SHP77 treated with DMSO at 0.1 percent for 48 hours (cell line): ENCODE results near the gene PARP15.
"Not testable (repeated sequence)": the region's sequence is repeated elsewhere in the genome, so short reads cannot be mapped to it uniquely, and the experiment has no call there.

Source experiments
- DNase-seq: peaks from one replicate; lab custom pipeline; 2025; lab: John Stamatoyannopoulos, UW

Gene PARP15

DNA sequence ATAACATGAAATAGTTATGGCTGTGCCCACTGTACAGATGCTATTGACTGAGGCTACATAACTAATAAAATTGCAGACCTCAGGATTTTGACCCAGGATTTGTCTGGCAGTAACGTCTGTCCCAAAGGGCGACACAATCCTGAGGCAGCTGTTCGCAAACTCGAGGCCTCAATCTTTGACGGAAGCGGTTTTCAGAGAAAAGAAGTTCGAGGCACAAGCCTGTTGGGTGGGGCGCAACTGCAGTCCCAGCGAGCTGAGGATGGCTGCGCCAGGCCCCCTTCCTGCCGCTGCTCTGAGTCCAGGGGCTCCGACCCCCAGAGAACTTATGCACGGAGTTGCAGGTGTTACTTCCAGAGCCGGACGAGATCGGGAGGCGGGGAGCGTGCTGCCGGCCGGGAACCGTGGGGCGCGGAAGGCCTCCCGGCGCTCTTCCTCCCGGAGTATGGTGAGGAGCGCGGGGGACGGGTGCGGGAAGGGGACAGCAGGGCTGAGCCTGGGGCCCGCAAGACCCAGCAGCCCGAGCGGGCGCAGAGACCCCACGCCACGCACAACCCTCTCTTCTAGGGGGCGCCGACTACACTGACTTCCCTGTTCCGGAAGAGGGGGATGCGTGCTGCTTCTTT, at the start of gene PARP15:
Gene PARP15, plus strand, starts transcription at position 242 of the 623 bp plus-strand sequence. Its CDS starts 18 bp downstream, at position 260.
- DNase-seq: no peak

GRCh38 chr3:122530164-122530563, 47.3 kb upstream of the PARP15 start:
- DNase-seq: no peak

- DNase-seq: no peak
Measured at GRCh38 chr3:122533480-122533879, 44.0 kb upstream of the PARP15 start.

DNA sequence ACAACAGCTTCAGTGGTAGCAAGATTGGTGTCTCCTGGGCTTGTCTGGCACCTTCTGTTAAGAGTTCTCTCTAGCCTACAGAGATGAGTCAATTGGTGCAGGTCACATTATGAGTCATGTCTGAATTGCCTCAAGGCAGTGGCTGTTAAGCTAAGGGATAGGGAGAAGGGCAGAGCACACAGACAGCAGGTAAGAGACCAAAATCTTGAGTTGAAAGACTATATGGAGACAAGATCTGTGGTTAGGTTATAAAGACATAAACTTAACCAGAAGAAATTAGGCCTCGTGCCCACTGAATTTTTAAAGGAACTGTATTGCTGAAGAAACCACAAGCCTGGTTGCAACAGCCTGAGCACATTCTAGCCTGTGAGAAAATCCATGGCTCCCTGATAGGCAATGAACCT, 43.5 kb upstream of the PARP15 start:
- DNase-seq: no peak

DNA sequence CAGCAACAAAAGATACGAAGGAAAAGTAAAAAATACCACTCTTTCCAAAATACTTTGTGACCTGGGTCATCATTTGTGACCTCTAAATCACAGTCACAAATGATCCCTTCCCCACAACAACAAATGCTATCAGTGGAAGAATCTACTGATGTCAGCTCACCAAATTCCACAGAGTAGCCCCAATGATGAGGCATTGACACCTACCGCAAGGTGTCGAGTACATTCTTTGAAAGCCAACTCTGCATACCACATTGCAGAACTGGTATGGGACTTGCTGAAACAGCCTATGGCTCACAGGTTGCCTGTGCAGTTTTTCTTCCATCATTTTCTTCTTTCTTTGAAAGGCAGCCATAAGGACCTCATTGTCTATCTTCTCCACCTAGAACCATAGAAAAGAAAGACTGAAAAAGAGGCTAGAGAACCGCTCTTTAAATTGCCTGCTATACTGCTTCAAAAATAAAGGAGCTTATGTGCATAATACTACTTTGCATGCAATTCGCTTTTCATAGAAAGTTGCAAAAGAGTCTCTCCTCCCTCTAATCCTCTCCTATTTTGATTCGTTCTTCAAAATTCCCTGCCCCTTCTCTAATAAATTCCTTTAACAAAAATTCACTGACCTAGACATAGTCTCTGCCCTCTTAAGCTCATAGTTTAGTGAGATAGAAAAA, 41.4 kb upstream of the PARP15 start:
- no peak for DNase-seq

GRCh38 chr3:122536632-122537001, 40.8 kb upstream of the PARP15 start:
- DNase-seq: no peak

DNA sequence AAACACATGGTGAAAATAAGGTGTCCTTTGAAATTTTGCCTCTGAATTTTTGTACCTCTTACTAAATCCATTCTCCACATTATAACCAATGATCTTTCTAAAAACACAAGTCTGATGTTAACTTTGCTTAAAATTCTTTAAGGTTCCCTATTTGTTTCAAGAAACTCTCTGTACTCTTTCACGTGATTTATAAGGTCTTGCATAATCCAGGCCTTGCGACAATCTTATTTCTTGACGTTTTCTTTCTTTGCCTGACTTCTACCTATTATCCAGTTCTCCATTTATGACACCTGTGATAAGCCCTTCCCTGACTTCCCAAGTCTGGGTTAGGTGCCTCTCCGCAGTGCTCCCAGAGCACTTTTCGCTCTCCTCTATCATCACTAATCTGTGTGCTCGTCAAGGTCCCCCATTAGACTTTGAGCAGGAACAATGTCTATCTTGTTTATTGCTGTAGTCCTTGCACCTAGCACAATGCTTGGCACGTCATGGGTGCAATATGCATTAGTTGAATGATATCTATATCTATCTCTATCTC, 38.4 kb upstream of the PARP15 start:
- DNase-seq: no peak

GRCh38 chr3:122546151-122546550, 31.3 kb upstream of the PARP15 start:
- DNase-seq: no peak

GRCh38 chr3:122548076-122548475, 29.4 kb upstream of the PARP15 start:
- DNase-seq: no peak

GRCh38 chr3:122548619-122549018, 28.8 kb upstream of the PARP15 start:
- DNase-seq: no peak

DNA sequence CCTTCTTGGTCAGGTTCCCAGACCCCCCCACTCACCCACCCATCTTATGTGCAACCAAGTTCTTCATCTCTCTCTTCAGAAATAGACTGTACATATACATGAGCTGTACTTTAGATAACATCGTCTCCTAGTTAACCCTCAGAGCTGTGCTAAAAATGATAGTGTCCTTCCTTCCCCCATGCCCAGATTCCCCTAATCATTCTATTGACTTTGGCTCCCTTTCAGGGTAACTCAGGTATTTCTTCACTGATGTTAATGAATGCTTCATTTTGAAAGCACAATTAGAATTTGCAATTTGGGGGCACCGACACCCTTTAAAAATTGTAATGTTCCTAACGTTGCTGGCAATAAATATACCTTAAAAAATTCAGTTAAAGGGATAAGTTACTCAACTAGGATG, 24.3 kb upstream of the PARP15 start:
- no peak for DNase-seq

DNA sequence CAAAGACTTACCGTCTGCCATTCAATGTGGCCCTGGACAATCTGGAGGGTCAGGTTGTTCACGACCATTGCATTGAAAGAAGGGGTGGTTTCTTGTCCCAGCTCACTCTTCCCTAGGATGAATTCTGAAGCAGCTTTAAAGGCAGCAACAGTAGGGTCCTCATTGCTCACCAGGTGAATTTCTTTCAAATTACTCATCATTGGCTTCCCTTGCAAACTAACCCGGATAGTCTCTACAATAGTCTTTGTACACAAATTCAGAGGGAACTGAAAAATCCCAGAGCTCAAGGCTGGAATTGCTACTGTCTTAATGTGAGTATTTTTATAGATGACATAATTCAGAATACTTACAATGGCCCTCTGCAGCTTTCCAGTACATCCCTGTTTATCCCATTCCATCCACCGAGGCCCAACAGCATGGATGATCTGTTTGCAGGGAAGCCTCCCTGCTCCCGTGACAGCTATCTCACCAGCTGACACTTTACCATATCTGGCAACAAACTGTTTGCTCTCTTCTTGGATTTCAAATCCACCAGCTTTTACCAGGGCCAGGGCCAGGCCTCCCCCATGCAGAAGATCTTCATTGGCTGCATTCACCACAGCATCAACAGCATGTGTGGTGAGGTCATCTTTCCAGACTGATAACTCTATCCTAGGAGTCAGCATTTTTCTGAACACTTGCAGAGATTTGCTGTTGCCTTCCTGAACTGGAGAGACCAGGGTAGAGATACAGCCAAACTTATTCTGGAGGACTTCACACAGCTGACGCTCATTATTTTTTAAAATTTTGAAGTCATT, 22.0 kb upstream of the PARP15 start:
- no peak for DNase-seq

DNA sequence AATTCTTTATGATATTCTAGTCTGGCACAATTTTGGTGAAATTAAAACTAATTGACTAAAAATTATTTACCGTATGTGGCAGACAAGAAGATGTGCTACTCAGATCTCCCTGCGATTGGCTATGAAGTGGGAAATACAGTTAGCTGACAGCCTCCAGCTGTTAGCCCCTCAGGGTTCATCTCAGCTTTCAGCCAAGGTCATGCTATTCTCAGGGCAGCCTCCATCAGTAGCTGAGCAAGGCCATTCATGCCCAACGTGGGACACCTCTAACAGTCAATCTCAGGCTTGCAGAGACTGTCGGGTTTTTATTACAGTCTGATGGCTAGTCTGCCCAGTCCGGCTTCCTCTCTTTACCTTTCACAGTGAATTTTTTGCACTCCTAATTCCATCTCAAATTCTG, 20.1 kb upstream of the PARP15 start:
- no peak for DNase-seq

GRCh38 chr3:122558605-122559004, 18.8 kb upstream of the PARP15 start:
- no peak for DNase-seq

DNA sequence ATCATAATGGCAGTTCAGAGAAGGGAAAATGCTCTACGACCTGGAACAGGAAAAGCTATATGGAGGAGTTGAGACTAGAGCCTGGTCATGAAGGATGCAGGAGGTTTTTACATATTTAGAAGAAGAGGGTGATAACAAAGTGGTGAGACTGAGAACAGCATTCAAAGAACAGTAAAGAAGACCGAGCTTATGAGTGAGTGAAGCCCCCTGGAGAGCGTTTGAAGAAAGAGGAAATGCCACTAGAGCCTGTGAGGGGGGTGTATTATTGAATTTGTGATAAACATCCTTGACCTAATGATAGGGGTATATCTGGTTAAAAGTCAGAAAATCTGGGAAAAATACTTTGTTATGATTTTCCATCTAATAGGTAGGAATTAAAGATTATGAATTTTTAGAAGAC, 17.5 kb upstream of the PARP15 start:
- DNase-seq: no peak

DNA sequence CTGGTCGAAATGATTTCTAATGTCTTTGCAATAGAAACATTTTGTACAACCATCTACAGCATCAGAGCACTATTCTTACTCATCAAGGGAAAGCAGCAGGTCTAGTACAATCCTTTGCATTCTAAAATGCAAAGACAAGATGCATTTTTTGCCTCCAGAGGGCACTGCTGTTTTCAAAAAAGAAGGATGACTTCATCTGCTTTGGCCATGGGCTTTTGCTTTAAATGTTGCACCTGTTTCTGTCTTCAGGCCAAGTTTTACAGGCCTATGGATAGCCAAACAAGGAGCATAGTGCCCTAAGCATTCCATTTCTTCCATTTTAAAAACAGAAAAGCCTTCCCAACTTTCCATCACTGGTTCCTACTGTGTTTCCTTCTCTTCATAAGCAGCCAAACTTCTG, 16.8 kb upstream of the PARP15 start:
- peak; percentile 42 for DNase-seq

- no peak for DNase-seq
Measured at GRCh38 chr3:122562923-122563716, 14.3 kb upstream of the PARP15 start.

GRCh38 chr3:122563717-122564025, 13.8 kb upstream of the PARP15 start:
- no peak for DNase-seq

DNA sequence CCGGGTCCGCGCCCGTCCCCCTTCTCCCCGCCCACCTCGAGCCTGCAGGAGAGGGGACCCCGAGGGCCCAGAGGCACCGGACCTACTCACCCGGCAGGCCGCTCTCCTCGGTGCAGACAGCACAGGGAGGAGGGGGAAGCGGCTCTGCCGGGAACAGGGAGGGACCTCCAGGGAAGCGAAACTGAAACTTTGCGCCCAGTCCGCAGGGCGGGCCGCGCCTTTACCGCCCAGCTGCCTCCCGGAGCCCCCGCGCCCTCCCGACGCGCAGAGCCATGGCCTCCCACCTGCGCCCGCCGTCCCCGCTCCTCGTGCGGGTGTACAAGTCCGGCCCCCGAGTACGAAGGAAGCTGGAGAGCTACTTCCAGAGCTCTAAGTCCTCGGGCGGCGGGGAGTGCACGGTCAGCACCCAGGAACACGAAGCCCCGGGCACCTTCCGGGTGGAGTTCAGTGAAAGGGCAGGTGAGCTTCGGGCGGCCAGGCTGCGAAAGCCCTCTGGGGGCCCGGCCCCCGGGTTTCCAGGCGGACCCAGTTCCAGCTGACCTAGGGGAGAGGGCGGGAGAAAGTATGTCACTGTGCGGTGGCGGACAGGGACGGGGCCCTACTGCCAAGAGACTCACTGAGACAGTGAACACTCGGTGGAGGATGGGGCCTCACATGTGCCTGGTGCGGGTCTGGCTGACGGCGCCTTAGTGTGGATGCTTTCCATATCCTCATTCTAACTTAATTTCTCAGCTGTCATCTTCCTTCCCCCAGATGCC, 13.1 kb upstream of the PARP15 start, which contains the start of the genes DTX3L and PARP9:
Gene DTX3L, plus strand, starts transcription at position 184 of the 758 bp plus-strand sequence. Its CDS starts 89 bp downstream, at position 273.
Gene PARP9, minus strand, starts transcription at position 146 of the 758 bp plus-strand sequence. CDS start 4,680 bp downstream, outside the sequence.
- peak; percentile 28 for DNase-seq

DNA sequence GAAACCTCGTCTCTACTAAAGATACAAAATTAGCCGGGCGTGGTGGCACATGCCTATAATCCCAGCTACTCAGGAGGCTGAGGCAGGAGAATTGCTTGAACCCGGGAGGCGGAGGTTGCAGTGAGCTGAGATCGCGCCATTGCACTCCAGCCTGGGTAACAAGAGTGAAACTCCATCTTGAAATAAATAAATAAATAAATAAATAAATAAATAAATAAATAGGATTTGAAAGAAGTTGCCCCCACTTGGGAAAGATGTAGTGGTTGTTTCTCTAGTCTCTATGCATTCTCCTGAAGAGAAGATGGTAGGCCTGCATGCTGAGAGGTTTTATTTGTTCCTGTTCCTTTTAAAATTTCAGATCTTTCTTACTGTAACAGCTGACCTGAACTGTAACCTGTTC, 9.3 kb upstream of the PARP15 start:
- not testable (repeated sequence) for DNase-seq

DNA sequence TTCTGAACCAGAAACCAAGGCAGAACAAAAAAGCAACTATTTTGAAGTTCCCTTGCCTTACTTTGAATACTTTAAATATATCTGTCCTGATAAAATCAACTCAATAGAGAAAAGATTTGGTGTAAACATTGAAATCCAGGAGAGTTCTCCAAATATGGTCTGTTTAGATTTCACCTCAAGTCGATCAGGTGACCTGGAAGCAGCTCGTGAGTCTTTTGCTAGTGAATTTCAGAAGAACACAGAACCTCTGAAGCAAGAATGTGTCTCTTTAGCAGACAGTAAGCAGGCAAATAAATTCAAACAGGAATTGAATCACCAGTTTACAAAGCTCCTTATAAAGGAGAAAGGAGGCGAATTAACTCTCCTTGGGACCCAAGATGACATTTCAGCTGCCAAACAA, 8.7 kb upstream of the PARP15 start:
- no peak for DNase-seq
